ENCODE data around the gene ARMH2. TPM values are rescaled to one million over a fixed set of nuclear protein-coding genes. Genes with fewer than 3 reads are reported as not detected.

Gene ARMH2
- total RNA-seq, 1 donor from 2014 or later = not detected

DNA sequence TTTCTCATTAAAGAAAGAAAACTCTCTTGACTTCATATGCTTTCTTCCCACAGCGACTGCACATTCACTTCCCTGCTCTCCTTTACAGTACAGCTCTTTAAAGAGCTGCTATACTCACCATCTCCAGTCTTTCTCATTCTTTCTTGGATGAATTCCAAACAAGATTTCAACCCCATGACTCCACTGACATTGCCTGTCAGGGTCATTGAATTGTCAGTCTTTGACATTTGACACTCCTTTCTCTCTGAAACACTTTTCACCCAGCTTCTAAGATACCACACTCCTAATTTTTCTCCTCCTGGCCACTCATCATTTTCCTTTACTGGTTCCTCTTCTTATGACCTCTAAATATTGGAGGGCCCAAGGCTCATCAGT is 811 bp upstream of the ARMH2 start:
- Mint-ChIP-seq H3K36me3 (ENCODE audit: insufficient read depth) (no peaks in the 10 kb centered on the region), H3K9me3 (ENCODE audit: low read depth) (no peaks in the 10 kb centered on the region), H3K4me3 (ENCODE audit: low read depth) (no peak overlapping the region), H3K27ac (peak overlapping the region; percentile 45), H3K4me1 (ENCODE audit: low read depth) (peaks cover 12% of the 10 kb centered on the region), H3K27me3 (no peaks in the 10 kb centered on the region)
- TF ChIP-seq, protein P1, sequence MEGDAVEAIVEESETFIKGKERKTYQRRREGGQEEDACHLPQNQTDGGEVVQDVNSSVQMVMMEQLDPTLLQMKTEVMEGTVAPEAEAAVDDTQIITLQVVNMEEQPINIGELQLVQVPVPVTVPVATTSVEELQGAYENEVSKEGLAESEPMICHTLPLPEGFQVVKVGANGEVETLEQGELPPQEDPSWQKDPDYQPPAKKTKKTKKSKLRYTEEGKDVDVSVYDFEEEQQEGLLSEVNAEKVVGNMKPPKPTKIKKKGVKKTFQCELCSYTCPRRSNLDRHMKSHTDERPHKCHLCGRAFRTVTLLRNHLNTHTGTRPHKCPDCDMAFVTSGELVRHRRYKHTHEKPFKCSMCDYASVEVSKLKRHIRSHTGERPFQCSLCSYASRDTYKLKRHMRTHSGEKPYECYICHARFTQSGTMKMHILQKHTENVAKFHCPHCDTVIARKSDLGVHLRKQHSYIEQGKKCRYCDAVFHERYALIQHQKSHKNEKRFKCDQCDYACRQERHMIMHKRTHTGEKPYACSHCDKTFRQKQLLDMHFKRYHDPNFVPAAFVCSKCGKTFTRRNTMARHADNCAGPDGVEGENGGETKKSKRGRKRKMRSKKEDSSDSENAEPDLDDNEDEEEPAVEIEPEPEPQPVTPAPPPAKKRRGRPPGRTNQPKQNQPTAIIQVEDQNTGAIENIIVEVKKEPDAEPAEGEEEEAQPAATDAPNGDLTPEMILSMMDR (IDR thresholded peaks at IDR 0.05; ENCODE audit: unreplicated experiment) = no peak
- DNase-seq (ENCODE audit: low spot score, unreplicated experiment) = no peak

DNA sequence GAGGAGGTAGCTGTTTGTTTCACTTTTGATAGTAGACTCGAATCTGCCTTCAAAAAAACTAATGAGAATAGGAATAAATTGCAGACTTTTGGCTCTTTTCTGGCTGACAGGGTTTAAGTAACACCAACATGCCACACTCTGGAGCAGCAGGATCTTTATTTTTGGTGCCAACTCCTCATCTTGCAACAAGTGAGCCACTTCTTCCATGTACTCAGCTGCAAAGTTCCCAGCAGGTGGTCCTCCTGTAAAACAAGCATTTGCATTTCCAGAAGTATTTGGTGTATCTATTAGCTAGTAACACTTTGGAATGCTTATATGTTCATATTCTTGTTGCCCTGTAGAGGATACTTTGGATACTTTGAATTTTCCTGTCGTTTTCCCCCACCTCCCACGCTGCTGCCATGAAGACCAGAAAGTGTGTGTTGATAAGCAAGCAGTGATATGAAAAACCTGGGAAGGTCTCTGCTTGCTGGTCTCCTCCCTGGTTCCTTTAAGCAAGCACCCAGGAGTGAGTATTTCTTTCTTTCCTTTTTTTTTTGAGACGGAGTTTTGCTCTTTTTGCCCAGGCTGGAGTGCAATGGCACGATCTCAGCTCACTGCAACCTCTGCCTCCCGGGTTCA is 1.0 kb downstream of the ARMH2 start:
- Mint-ChIP-seq H3K4me1 (ENCODE audit: low read depth) (peaks cover 9% of the 10 kb centered on the region), H3K9me3 (ENCODE audit: low read depth) (no peaks in the 10 kb centered on the region), H3K4me3 (ENCODE audit: low read depth) (no peak overlapping the region), H3K27me3 (no peaks in the 10 kb centered on the region), H3K36me3 (ENCODE audit: insufficient read depth) (no peaks in the 10 kb centered on the region), H3K27ac (no peak overlapping the region)
- no peak for DNase-seq (ENCODE audit: low spot score, unreplicated experiment)
- TF ChIP-seq, protein P1 (IDR thresholded peaks at IDR 0.05; ENCODE audit: unreplicated experiment) = no peak

DNA sequence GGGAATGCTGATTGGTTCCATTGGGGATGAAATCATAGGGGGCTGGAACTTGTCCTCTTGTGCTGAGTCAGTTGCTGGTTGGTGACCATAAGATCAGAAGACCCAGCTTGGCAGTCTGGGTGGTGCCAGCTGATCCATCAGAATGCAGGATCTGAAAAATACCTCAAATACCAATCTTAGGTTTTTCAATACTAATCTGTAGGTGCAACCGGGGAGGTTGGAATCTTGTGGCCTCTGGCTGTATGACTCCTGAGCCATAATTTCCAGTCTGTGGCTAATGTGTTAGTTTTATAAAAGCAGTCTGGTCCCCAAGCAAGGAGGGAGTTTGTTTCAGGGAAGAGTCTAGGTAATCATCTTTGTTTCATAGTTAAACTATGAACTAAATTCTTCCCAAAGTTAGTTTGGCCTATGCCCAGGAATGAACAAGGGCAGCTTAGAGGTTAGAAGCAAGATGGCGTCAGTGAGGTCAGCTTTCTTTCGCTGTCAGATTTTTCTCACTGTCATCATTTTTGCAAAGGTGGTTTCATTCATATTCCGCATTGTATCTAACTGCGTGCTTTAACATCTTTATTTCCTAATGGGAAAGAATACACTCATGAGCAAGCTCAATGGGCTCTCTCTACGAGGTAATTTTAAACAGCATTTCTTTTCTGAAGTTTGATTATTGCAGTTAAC is 2.0 kb downstream of the ARMH2 start:
- TF ChIP-seq, protein P1 (IDR thresholded peaks at IDR 0.05; ENCODE audit: unreplicated experiment) = no peak
- Mint-ChIP-seq H3K4me1 (ENCODE audit: low read depth) (peaks cover 5% of the 10 kb centered on the region), H3K27ac (no peak overlapping the region), H3K36me3 (ENCODE audit: insufficient read depth) (no peaks in the 10 kb centered on the region), H3K27me3 (no peaks in the 10 kb centered on the region), H3K9me3 (ENCODE audit: low read depth) (no peaks in the 10 kb centered on the region), H3K4me3 (ENCODE audit: low read depth) (no peak overlapping the region)
- DNase-seq (ENCODE audit: low spot score, unreplicated experiment) = no peak

GRCh38 chr6:24795106-24795505 is 3.6 kb downstream of the ARMH2 start:
- no peak for DNase-seq (ENCODE audit: low spot score, unreplicated experiment)
- H3K36me3 Mint-ChIP-seq (ENCODE audit: insufficient read depth) = no peaks in the 10 kb centered on the region
- no peak overlapping the region for H3K27ac Mint-ChIP-seq
- TF ChIP-seq, protein P1 (IDR thresholded peaks at IDR 0.05; ENCODE audit: unreplicated experiment) = no peak
- no peaks in the 10 kb centered on the region for H3K9me3 Mint-ChIP-seq (ENCODE audit: low read depth)
- peaks cover 7% of the 10 kb centered on the region for H3K4me1 Mint-ChIP-seq (ENCODE audit: low read depth)
- no peak overlapping the region for H3K4me3 Mint-ChIP-seq (ENCODE audit: low read depth)
- H3K27me3 Mint-ChIP-seq = no peaks in the 10 kb centered on the region

DNA sequence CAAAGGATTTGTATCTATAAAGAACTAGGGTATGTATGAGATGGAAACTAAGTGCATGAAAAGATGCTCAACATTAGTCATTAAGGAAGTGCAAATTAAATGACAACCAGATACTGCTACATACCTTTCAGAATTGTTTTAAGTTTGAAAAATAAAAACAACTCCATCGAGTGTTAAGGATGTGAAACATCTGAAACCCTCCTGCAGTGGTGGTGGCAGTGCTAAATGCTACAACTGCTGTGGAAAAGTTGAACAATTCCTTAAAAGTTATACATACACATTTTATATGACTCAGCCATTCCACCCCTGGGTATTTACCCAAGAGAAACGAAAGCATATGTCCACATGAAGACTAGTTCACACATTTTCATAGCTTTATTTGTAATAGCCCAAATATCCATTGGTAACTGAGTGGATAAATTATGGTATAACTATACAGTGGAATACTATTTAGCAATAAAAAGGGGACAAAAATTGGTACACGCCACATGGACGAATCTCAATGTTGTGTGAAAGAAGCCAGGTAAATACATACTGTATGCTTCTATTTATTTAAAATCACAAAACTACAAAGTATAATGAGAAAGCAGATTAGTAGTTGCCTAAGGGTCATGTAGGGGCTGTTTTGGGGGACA is 10.6 kb downstream of the ARMH2 start:
- no peaks in the 10 kb centered on the region for H3K9me3 Mint-ChIP-seq (ENCODE audit: low read depth)
- H3K4me3 Mint-ChIP-seq (ENCODE audit: low read depth) = no peak overlapping the region
- H3K27ac Mint-ChIP-seq = no peak overlapping the region
- DNase-seq (ENCODE audit: low spot score, unreplicated experiment) = no peak
- H3K4me1 Mint-ChIP-seq (ENCODE audit: low read depth) = peaks cover 4% of the 10 kb centered on the region
- peaks cover 27% of the 10 kb centered on the region for H3K36me3 Mint-ChIP-seq (ENCODE audit: insufficient read depth)
- TF ChIP-seq, protein P1 (IDR thresholded peaks at IDR 0.05; ENCODE audit: unreplicated experiment) = no peak
- H3K27me3 Mint-ChIP-seq = no peaks in the 10 kb centered on the region

Data from progenitor cell of endocrine pancreas (in vitro differentiated cells).